ENCODE data around the gene KCNAB1.

DNA sequence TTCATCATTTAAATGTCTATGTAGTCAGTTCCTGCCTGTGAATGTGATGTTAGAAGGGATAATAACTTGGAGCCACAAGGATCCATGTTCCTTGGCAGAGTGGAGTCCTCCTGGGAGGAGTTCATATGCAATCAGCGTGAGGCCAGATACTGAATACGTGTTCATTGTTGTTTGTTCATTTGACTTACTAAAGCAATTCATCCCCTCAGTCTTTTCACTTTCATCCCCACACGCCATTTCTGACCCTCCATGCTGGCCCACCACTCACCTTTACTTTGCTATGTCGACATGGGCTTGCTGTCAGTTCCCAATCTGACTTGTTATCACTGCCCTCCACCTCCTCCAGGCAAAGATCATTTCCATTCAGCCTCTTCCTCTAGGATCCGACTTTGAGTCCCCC, 342.7 kb downstream of the KCNAB1 start:
- TF ChIP-seq SRF (IDR thresholded peaks at IDR 0.05; ENCODE audit: low read depth), result no peak
- TF ChIP-seq, protein P1, sequence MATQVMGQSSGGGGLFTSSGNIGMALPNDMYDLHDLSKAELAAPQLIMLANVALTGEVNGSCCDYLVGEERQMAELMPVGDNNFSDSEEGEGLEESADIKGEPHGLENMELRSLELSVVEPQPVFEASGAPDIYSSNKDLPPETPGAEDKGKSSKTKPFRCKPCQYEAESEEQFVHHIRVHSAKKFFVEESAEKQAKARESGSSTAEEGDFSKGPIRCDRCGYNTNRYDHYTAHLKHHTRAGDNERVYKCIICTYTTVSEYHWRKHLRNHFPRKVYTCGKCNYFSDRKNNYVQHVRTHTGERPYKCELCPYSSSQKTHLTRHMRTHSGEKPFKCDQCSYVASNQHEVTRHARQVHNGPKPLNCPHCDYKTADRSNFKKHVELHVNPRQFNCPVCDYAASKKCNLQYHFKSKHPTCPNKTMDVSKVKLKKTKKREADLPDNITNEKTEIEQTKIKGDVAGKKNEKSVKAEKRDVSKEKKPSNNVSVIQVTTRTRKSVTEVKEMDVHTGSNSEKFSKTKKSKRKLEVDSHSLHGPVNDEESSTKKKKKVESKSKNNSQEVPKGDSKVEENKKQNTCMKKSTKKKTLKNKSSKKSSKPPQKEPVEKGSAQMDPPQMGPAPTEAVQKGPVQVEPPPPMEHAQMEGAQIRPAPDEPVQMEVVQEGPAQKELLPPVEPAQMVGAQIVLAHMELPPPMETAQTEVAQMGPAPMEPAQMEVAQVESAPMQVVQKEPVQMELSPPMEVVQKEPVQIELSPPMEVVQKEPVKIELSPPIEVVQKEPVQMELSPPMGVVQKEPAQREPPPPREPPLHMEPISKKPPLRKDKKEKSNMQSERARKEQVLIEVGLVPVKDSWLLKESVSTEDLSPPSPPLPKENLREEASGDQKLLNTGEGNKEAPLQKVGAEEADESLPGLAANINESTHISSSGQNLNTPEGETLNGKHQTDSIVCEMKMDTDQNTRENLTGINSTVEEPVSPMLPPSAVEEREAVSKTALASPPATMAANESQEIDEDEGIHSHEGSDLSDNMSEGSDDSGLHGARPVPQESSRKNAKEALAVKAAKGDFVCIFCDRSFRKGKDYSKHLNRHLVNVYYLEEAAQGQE (IDR thresholded peaks at IDR 0.05; ENCODE audit: low read depth), result no peak
- TF ChIP-seq, protein P2, sequence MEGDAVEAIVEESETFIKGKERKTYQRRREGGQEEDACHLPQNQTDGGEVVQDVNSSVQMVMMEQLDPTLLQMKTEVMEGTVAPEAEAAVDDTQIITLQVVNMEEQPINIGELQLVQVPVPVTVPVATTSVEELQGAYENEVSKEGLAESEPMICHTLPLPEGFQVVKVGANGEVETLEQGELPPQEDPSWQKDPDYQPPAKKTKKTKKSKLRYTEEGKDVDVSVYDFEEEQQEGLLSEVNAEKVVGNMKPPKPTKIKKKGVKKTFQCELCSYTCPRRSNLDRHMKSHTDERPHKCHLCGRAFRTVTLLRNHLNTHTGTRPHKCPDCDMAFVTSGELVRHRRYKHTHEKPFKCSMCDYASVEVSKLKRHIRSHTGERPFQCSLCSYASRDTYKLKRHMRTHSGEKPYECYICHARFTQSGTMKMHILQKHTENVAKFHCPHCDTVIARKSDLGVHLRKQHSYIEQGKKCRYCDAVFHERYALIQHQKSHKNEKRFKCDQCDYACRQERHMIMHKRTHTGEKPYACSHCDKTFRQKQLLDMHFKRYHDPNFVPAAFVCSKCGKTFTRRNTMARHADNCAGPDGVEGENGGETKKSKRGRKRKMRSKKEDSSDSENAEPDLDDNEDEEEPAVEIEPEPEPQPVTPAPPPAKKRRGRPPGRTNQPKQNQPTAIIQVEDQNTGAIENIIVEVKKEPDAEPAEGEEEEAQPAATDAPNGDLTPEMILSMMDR (IDR thresholded peaks at IDR 0.05 in 2 of 3, conservative IDR thresholded peaks at IDR 0.05 in 1 of 3; ENCODE audit: borderline replicate concordance in 1 of 3, insufficient read depth in 1 of 3, low read depth in 2 of 3, low read length in 2 of 3), result no peak
- no peak for TF ChIP-seq ZNF274 (IDR thresholded peaks at IDR 0.05; ENCODE audit: low read depth, low read length)
- TF ChIP-seq POLR2A (IDR thresholded peaks at IDR 0.05; ENCODE audit: borderline replicate concordance, extremely low read depth, insufficient read depth, insufficient read length), result no peak
- no peak for TF ChIP-seq POLR2AphosphoS5 (IDR thresholded peaks at IDR 0.05; ENCODE audit: low read depth, low read length)
- no peak for TF ChIP-seq TCF7L2 (IDR thresholded peaks at IDR 0.05; ENCODE audit: borderline replicate concordance, extremely low read depth, insufficient read depth, insufficient read length)
- TF ChIP-seq EZH2 (IDR thresholded peaks at IDR 0.05), result no peak
- TF ChIP-seq CBX3 (IDR thresholded peaks at IDR 0.05; ENCODE audit: low read depth), result no peak
- TF ChIP-seq, protein P3, sequence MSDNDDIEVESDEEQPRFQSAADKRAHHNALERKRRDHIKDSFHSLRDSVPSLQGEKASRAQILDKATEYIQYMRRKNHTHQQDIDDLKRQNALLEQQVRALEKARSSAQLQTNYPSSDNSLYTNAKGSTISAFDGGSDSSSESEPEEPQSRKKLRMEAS (IDR thresholded peaks at IDR 0.05), result no peak

All from HCT116 (cell line).